Measurements from ENCODE around the gene CORIN.

The CORIN gene

GRCh38 chr4:47801481-47802002 lies 36.3 kb downstream of the CORIN start:
- Mint-ChIP-seq H3K4me3 (no peak overlapping the region), H3K27ac (no peak overlapping the region), H3K27me3 (ENCODE audit: low read depth, poor library complexity) (peaks cover 5% of the 10 kb centered on the region), H3K9me3 (peaks cover 24% of the 10 kb centered on the region), H3K36me3 (ENCODE audit: low read depth) (peaks cover 4% of the 10 kb centered on the region), H3K4me1 (no peaks in the 10 kb centered on the region)
- DNase-seq: no peak
- no peak for TF ChIP-seq CTCF (IDR thresholded peaks at IDR 0.05)

- no peak for DNase-seq
- H3K36me3 Mint-ChIP-seq (ENCODE audit: low read depth): peaks cover 4% of the 10 kb centered on the region
- H3K4me3 Mint-ChIP-seq: no peak overlapping the region
- TF ChIP-seq CTCF (IDR thresholded peaks at IDR 0.05): no peak
- peaks cover 5% of the 10 kb centered on the region for H3K27me3 Mint-ChIP-seq (ENCODE audit: low read depth, poor library complexity)
- H3K9me3 Mint-ChIP-seq: peaks cover 14% of the 10 kb centered on the region
- H3K4me1 Mint-ChIP-seq: no peaks in the 10 kb centered on the region
- H3K27ac Mint-ChIP-seq: no peak overlapping the region
These were observed 39.7 kb downstream of the CORIN start for GRCh38 chr4:47798165-47798564.

- H3K27ac Mint-ChIP-seq: no peak overlapping the region
- H3K4me1 Mint-ChIP-seq: peaks cover 5% of the 10 kb centered on the region
- no peak overlapping the region for H3K4me3 Mint-ChIP-seq
- no peaks in the 10 kb centered on the region for H3K36me3 Mint-ChIP-seq (ENCODE audit: low read depth)
- peaks cover 4% of the 10 kb centered on the region for H3K9me3 Mint-ChIP-seq
- TF ChIP-seq CTCF (IDR thresholded peaks at IDR 0.05): no peak
- no peaks in the 10 kb centered on the region for H3K27me3 Mint-ChIP-seq (ENCODE audit: low read depth, poor library complexity)
- no peak for DNase-seq
These were observed 45.9 kb downstream of the CORIN start for GRCh38 chr4:47791965-47792364.

GRCh38 chr4:47790105-47790504 lies 47.8 kb downstream of the CORIN start:
- no peaks in the 10 kb centered on the region for H3K27me3 Mint-ChIP-seq (ENCODE audit: low read depth, poor library complexity)
- peak overlapping the region; percentile 77 for H3K27ac Mint-ChIP-seq
- peaks cover 4% of the 10 kb centered on the region for H3K9me3 Mint-ChIP-seq
- no peaks in the 10 kb centered on the region for H3K36me3 Mint-ChIP-seq (ENCODE audit: low read depth)
- DNase-seq: no peak
- peaks cover 11% of the 10 kb centered on the region for H3K4me1 Mint-ChIP-seq
- no peak overlapping the region for H3K4me3 Mint-ChIP-seq
- no peak for TF ChIP-seq CTCF (IDR thresholded peaks at IDR 0.05)

- Mint-ChIP-seq H3K4me1 (peaks cover 11% of the 10 kb centered on the region), H3K36me3 (ENCODE audit: low read depth) (no peaks in the 10 kb centered on the region), H3K27ac (no peak overlapping the region), H3K9me3 (peaks cover 4% of the 10 kb centered on the region), H3K4me3 (no peak overlapping the region), H3K27me3 (ENCODE audit: low read depth, poor library complexity) (no peaks in the 10 kb centered on the region)
- no peak for TF ChIP-seq CTCF (IDR thresholded peaks at IDR 0.05)
- DNase-seq: no peak
These were observed 49.7 kb downstream of the CORIN start for GRCh38 chr4:47788126-47788525.

- TF ChIP-seq CTCF (IDR thresholded peaks at IDR 0.05): no peak
These were observed 50.9 kb downstream of the CORIN start for GRCh38 chr4:47786958-47787370.

More at GRCh38 chr4:47786958-47787370, 50.9 kb downstream of the CORIN start:
- Mint-ChIP-seq H3K9me3 (peaks cover 4% of the 10 kb centered on the region), H3K4me1 (peaks cover 11% of the 10 kb centered on the region), H3K27me3 (ENCODE audit: low read depth, poor library complexity) (no peaks in the 10 kb centered on the region), H3K36me3 (ENCODE audit: low read depth) (no peaks in the 10 kb centered on the region), H3K4me3 (no peak overlapping the region), H3K27ac (no peak overlapping the region)
- no peak for DNase-seq

Data from nephron progenitor cell (in vitro differentiated cells).